ENCODE results near the gene ANGPTL2. TPM values are rescaled to one million over a fixed set of nuclear protein-coding genes. Genes with fewer than 3 reads are reported as not detected.
A peak's percentile ranks its signal among the peaks of the same experiment; 100 is the strongest.
"Not testable (repeated sequence)": the region's sequence is repeated elsewhere in the genome, so short reads cannot be mapped to it uniquely, and the experiment has no call there.

Gene ANGPTL2
- not detected for total RNA-seq
- not detected for polyA plus RNA-seq
- 0 to 0.09 (median 0) reads per million in 6 experiments for total RNA-seq

- peak within 1 kb of the TSS in 1 of 10 donors; percentile 44 for H3K27ac Mint-ChIP-seq
- H3K4me3 Mint-ChIP-seq: peak within 1 kb of the TSS in 6 of 10 donors; percentile 9 to 65 (median 35)
These were observed at the start of gene ANGPTL2 for GRCh38 chr9:127122176-127123063. Gene ANGPTL2, minus strand, starts transcription at chr9:127122635. Its CDS starts 13,904 bp downstream, at chr9:127108731.

GRCh38 chr9:127171348-127171747 lies 48.9 kb upstream of the ANGPTL2 start:
- H3K27ac Mint-ChIP-seq, H3K27me3 Mint-ChIP-seq, POLR2A ChIA-PET, ATAC-seq, H3K4me1 Mint-ChIP-seq, H3K4me3 Mint-ChIP-seq, DNase-seq, H3K9me3 Mint-ChIP-seq: not testable (repeated sequence)
- peaks cover 4 to 36% (median 29%) of the 10 kb centered on the region in 3 donors for H3K36me3 Mint-ChIP-seq

More at GRCh38 chr9:127122176-127123063, at the start of gene ANGPTL2:
- peaks cover 6 to 26% (median 10%) of the 10 kb centered on the region in 4 donors for H3K4me1 Mint-ChIP-seq
- peaks cover 16 to 84% (median 38%) of the 10 kb centered on the region in 5 donors for H3K27me3 Mint-ChIP-seq
- H3K9me3 Mint-ChIP-seq: no peaks in the 10 kb centered on the region
- ATAC-seq: peak; percentile 42 to 63
- POLR2A ChIA-PET: no interaction called here
- DNase-seq: no peak
- H3K36me3 Mint-ChIP-seq: peaks cover 0 to 3% (median 2%) of the 10 kb centered on the region in 3 donors

- H3K36me3 Mint-ChIP-seq: peaks cover 4 to 29% (median 26%) of the 10 kb centered on the region in 3 donors
- ATAC-seq (no peak), DNase-seq (no peak)
- POLR2A ChIA-PET: interaction anchor here (0.7 kb wide), 1 partner anchor 319 kb away, joined by 3 read pairs; no protein-coding TSS in a partner anchor
- H3K9me3 Mint-ChIP-seq: no peaks in the 10 kb centered on the region
- H3K4me3 Mint-ChIP-seq: no peak overlapping the region
- H3K27me3 Mint-ChIP-seq: peaks cover 0 to 4% (median 1%) of the 10 kb centered on the region in 5 donors
- peaks cover 0 to 13% (median under 1%) of the 10 kb centered on the region in 4 donors for H3K4me1 Mint-ChIP-seq
- no peak overlapping the region for H3K27ac Mint-ChIP-seq
These were observed 48.2 kb upstream of the ANGPTL2 start for GRCh38 chr9:127170652-127171051.

GRCh38 chr9:127170103-127170502 lies 47.7 kb upstream of the ANGPTL2 start:
- no peak for ATAC-seq
- H3K27me3 Mint-ChIP-seq: peaks cover 0 to 4% (median 1%) of the 10 kb centered on the region in 5 donors
- H3K9me3 Mint-ChIP-seq: no peaks in the 10 kb centered on the region
- H3K36me3 Mint-ChIP-seq: peaks cover 4 to 29% (median 25%) of the 10 kb centered on the region in 3 donors
- no peak overlapping the region for H3K4me3 Mint-ChIP-seq
- peaks cover 0 to 13% (median under 1%) of the 10 kb centered on the region in 4 donors for H3K4me1 Mint-ChIP-seq
- no peak for DNase-seq
- POLR2A ChIA-PET: interaction anchor here (0.7 kb wide), 1 partner anchor 320 kb away, joined by 3 read pairs; no protein-coding TSS in a partner anchor
- H3K27ac Mint-ChIP-seq: no peak overlapping the region

- DNase-seq: no peak
- no peaks in the 10 kb centered on the region for H3K9me3 Mint-ChIP-seq
These were observed 47.1 kb upstream of the ANGPTL2 start for GRCh38 chr9:127169575-127169883.

GRCh38 chr9:127168756-127169574 lies 46.5 kb upstream of the ANGPTL2 start:
- ATAC-seq: no peak
- Mint-ChIP-seq H3K27me3 (peaks cover 0 to 4% (median 1%) of the 10 kb centered on the region in 5 donors), H3K9me3 (no peaks in the 10 kb centered on the region), H3K27ac (no peak overlapping the region), H3K4me3 (no peak overlapping the region), H3K36me3 (peaks cover 4 to 25% (median 23%) of the 10 kb centered on the region in 3 donors), H3K4me1 (peaks cover 0 to 13% (median under 1%) of the 10 kb centered on the region in 4 donors)
- no peak for DNase-seq
- POLR2A ChIA-PET: interaction anchor here (0.6 kb wide), 1 partner anchor 378 kb away, joined by 3 read pairs; no protein-coding TSS in a partner anchor

More at GRCh38 chr9:127169575-127169883, 47.1 kb upstream of the ANGPTL2 start:
- POLR2A ChIA-PET: interaction anchor here (0.6 kb wide), 1 partner anchor 379 kb away, joined by 3 read pairs; no protein-coding TSS in a partner anchor
- Mint-ChIP-seq H3K27me3 (peaks cover 0 to 4% (median 1%) of the 10 kb centered on the region in 5 donors), H3K4me3 (no peak overlapping the region), H3K4me1 (peaks cover 0 to 13% (median under 1%) of the 10 kb centered on the region in 4 donors), H3K36me3 (peaks cover 4 to 26% (median 25%) of the 10 kb centered on the region in 3 donors), H3K27ac (no peak overlapping the region)
- no peak for ATAC-seq

- H3K4me3 Mint-ChIP-seq: no peak overlapping the region
- no peaks in the 10 kb centered on the region for H3K9me3 Mint-ChIP-seq
- H3K4me1 Mint-ChIP-seq: peaks cover 0 to 20% (median 6%) of the 10 kb centered on the region in 4 donors
- DNase-seq (no peak), ATAC-seq (no peak)
- peaks cover 4 to 24% (median 18%) of the 10 kb centered on the region in 3 donors for H3K36me3 Mint-ChIP-seq
- peaks cover 0 to 4% (median 1%) of the 10 kb centered on the region in 5 donors for H3K27me3 Mint-ChIP-seq
- POLR2A ChIA-PET: no interaction called here
- H3K27ac Mint-ChIP-seq: peak overlapping the region in 1 of 10 donors; percentile 0
These were observed 45.3 kb upstream of the ANGPTL2 start for GRCh38 chr9:127167560-127168326.

GRCh38 chr9:127166651-127167524 lies 44.5 kb upstream of the ANGPTL2 start:
- Mint-ChIP-seq H3K4me1 (peaks cover 2 to 24% (median 6%) of the 10 kb centered on the region in 4 donors), H3K27ac (no peak overlapping the region), H3K27me3 (peaks cover 0 to 4% (median 1%) of the 10 kb centered on the region in 5 donors), H3K4me3 (peak overlapping the region in 1 of 10 donors; percentile 19), H3K9me3 (no peaks in the 10 kb centered on the region), H3K36me3 (peaks cover 4 to 23% (median 14%) of the 10 kb centered on the region in 3 donors)
- DNase-seq: peak in 1 of 10 donors; percentile 22
- ATAC-seq: no peak
- POLR2A ChIA-PET: no interaction called here

- DNase-seq (no peak), ATAC-seq (no peak)
- Mint-ChIP-seq H3K4me3 (no peak overlapping the region), H3K9me3 (no peaks in the 10 kb centered on the region), H3K4me1 (peaks cover 2 to 24% (median 6%) of the 10 kb centered on the region in 4 donors), H3K27ac (no peak overlapping the region), H3K27me3 (peaks cover 0 to 4% (median 1%) of the 10 kb centered on the region in 5 donors), H3K36me3 (peaks cover 4 to 23% (median 14%) of the 10 kb centered on the region in 3 donors)
- POLR2A ChIA-PET: no interaction called here
These were observed 43.7 kb upstream of the ANGPTL2 start for GRCh38 chr9:127166111-127166510.

GRCh38 chr9:127165116-127165515 lies 42.7 kb upstream of the ANGPTL2 start:
- Mint-ChIP-seq H3K27me3 (peaks cover 0 to 4% (median 1%) of the 10 kb centered on the region in 5 donors), H3K27ac (no peak overlapping the region), H3K36me3 (peaks cover 4 to 23% (median 14%) of the 10 kb centered on the region in 3 donors), H3K4me1 (peaks cover 2 to 24% (median 6%) of the 10 kb centered on the region in 4 donors), H3K9me3 (no peaks in the 10 kb centered on the region), H3K4me3 (no peak overlapping the region)
- POLR2A ChIA-PET: interaction anchor here (0.6 kb wide), 1 partner anchor 11 kb away, joined by 4 read pairs; no protein-coding TSS in a partner anchor
- ATAC-seq: no peak
- no peak for DNase-seq

GRCh38 chr9:127163409-127163808 lies 41.0 kb upstream of the ANGPTL2 start:
- ATAC-seq (no peak), DNase-seq (no peak)
- POLR2A ChIA-PET: no interaction called here
- Mint-ChIP-seq H3K4me1 (peaks cover 2 to 24% (median 6%) of the 10 kb centered on the region in 4 donors), H3K36me3 (peaks cover 3 to 12% (median 9%) of the 10 kb centered on the region in 3 donors), H3K4me3 (no peak overlapping the region), H3K9me3 (no peaks in the 10 kb centered on the region), H3K27me3 (peaks cover 0 to 4% (median 1%) of the 10 kb centered on the region in 5 donors), H3K27ac (peak overlapping the region in 1 of 10 donors; percentile 52)
